Effector memory CD4-positive, alpha-beta T cell (primary cell): ENCODE measurements around the gene WWTR1.

Source experiments
- DNase-seq, 3 donors: peaks; one replicate each; pipeline ENCODE4 v3.0.0-alpha.2; 2020
- H3K27ac ChIP-seq: 2 replicates; pipeline ENCODE4 v1.7.0; 2013; ENCODE audit warnings: mild to moderate bottlenecking, low read length, moderate library complexity; ENCODE audit not compliant: insufficient read depth, poor library complexity, severe bottlenecking
- H3K27me3 ChIP-seq: replicated peaks from 2 replicates; pipeline ENCODE4 v1.7.0; 2013; ENCODE audit warnings: mild to moderate bottlenecking, low read length; ENCODE audit not compliant: insufficient read depth, control insufficient read depth, poor library complexity, severe bottlenecking
- H3K36me3 ChIP-seq: 2 replicates; pipeline ENCODE4 v1.7.0; 2013; ENCODE audit warnings: mild to moderate bottlenecking, low read length, moderate library complexity; ENCODE audit not compliant: control insufficient read depth, insufficient read depth
- H3K4me1 ChIP-seq: 2 replicates; pipeline ENCODE4 v1.7.0; 2013; ENCODE audit warnings: low read length, mild to moderate bottlenecking; ENCODE audit not compliant: control insufficient read depth, insufficient read depth, poor library complexity, severe bottlenecking
- H3K4me3 ChIP-seq: 2 replicates; pipeline ENCODE4 v1.7.0; 2013; ENCODE audit warnings: low read length, low read depth, mild to moderate bottlenecking; ENCODE audit not compliant: insufficient read depth, poor library complexity, severe bottlenecking
- H3K9me3 ChIP-seq: 2 replicates; pipeline ENCODE4 v1.7.0; 2013; ENCODE audit warnings: mild to moderate bottlenecking, low read length, moderate library complexity; ENCODE audit not compliant: control insufficient read depth

WWTR1 gene

DNA sequence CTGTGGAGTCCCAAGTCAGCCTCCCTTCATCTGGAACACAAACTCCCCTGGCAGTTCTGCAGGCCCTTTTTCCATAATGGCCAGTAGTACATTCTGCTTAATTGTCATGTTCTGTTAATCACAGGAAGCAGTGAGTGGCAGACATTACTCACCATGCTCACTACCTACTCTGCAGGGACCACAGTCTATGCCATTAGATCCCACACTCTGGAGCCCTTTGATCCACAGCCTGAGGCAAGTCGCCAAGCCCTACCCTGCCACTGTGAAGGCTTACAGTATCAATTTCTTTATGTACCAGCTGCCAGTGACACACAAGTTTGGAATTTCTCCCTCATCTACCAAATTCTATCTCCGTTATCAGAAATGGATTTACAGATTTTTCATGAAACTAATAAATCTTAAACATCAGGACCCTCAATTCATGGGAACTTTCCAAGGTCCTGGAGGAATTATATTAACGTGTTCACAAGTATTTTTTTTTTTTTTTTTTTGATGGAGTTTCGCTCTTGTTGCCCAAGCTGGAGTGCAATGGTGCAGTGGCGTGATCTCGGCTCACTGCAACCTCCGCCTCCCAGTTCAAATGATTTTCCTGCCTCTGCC is 20.6 kb upstream of the WWTR1 start:
- Histone ChIP-seq H3K27ac (no peak overlapping the region), H3K9me3 (no peaks in the 10 kb centered on the region)

DNA sequence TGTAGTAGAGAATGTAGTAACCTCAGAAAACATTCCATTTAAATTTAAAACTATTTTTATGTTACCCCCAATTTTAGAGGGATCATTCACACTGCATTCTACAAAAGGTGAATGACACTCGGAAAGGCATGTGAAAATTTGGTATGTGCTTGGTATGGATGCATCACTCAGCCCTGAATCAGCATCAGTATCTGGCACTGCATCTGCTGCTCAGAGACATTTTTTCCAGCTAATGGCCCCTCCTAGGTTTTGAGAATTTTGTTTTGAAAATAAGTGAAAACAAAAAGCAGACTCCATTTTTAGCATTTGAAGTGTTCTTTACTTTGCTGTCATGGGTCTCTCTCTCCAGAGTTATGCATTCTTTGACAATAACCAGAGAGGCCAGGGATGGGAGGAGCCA is 15.6 kb upstream of the WWTR1 start:
- Histone ChIP-seq H3K9me3 (no peaks in the 10 kb centered on the region), H3K4me1 (no peaks in the 10 kb centered on the region), H3K4me3 (no peak overlapping the region), H3K27ac (no peak overlapping the region), H3K36me3 (no peaks in the 10 kb centered on the region), H3K27me3 (no peaks in the 10 kb centered on the region)
- no peak for DNase-seq

More for the DNA sequence above, 20.6 kb upstream of the WWTR1 start:
- Histone ChIP-seq H3K4me1 (no peaks in the 10 kb centered on the region), H3K36me3 (no peaks in the 10 kb centered on the region), H3K4me3 (no peak overlapping the region), H3K27me3 (no peaks in the 10 kb centered on the region)
- DNase-seq: no peak

DNA sequence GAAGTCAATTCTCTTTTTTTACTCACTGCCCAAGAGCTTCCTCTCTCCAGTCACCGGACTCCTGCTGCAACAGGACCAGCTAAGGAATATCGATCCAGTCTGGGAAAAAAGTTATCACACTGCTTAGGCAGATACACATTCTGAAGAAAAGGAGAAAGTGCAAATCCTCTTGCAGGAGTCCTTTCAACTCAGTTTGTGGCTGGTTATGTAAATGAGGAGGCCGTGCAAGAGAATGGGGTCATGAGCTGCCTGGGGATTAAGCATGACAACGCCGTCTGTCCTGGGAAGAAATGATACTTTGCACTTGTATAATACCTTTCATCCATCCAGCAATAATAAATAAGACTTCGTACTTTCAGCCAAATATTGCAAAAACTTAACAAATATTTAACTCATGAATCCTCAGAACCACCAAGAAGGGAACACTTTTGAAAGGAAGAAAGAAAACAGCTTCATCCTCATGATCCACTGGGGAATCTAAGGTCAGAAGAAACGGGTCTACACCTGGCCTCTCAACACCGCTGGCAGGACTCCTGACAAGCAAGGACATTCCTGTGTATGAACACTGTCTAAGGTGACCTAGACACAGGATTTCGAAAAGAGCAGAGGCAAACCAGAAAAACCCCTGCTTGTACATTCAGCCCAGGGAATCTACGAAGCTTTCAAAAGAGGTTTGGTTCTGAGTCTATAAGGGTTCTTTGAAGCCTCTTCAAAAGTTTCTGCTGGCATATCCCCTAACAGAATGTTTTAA is 13.1 kb upstream of the WWTR1 start:
- Histone ChIP-seq H3K4me1 (no peaks in the 10 kb centered on the region), H3K4me3 (no peak overlapping the region), H3K27ac (no peak overlapping the region), H3K27me3 (no peaks in the 10 kb centered on the region), H3K36me3 (no peaks in the 10 kb centered on the region), H3K9me3 (no peaks in the 10 kb centered on the region)
- DNase-seq: no peak

DNA sequence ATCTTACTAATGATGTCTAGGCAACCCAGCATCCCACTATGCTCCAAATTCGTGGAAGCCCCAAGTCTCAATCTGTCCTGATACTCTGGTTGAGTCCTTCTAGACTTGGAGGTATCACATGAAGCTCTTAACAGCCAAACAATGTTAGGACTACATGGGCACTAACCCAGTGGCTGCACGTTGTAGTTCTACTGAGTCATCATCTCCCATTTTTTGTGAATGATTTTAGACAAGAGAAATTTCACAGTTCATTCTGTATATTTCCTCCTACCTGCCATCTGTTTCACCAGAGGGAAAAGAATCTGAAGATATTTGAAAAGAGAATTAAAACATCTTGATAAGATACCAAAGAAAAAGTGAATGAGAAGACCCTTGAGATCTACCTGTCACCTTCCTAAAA is 9.8 kb upstream of the WWTR1 start:
- H3K9me3 ChIP-seq: no peaks in the 10 kb centered on the region

DNA sequence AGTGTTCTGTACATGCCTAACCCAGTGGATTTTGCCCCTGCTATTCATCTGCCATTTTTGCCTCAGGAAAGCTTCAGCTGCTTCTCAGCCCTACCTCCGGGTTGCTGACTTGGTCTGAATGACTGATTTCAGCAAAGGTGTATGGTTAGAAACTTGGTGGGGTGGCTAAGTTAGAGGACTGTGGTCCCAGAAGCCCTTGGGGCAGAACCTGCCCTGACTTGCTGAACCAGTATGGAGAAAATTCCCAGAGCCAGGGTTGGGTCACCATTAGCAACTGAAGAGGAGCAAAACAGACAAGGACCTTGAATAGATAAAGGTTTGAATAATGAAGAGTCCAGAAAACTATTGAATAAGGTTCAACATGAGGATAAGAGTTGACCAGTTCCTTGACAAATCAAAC is 6.1 kb upstream of the WWTR1 start:
- DNase-seq: no peak
- Histone ChIP-seq H3K27me3 (no peaks in the 10 kb centered on the region), H3K4me1 (no peaks in the 10 kb centered on the region)

More for the DNA sequence above, 9.8 kb upstream of the WWTR1 start:
- Histone ChIP-seq H3K36me3 (no peaks in the 10 kb centered on the region), H3K4me3 (no peak overlapping the region), H3K27ac (no peak overlapping the region), H3K27me3 (no peaks in the 10 kb centered on the region), H3K4me1 (no peaks in the 10 kb centered on the region)
- no peak for DNase-seq

DNA sequence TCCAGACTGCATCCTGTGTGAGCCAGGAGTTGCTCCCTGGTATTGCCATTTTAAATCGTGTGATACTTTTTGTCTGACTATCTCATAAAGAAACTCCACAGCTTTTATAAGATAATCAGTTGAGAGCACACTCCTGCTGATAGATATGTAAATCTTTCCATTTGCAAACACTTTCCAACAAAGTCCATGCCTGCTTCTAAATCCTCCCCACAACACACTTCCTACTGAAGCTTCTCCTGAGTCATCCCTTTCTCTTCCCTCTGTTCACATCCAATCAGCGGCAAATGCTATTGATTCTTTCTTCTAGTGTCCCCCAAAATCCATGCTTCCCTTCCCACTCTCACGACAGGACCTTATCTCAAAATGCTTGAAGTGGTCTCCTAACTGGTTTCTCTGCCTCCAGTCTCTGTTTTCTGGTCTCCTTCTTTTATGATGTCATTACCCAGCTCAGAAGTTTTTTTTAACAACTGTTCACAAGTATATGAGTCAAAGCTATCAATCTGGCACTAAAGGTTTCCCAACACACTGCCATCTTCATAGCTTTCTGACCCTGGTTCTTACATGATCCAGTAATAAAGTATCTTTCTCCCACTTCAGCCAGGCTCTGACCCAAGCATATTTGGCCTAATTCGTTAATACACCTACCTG is 4.5 kb upstream of the WWTR1 start:
- DNase-seq: no peak
- H3K27ac ChIP-seq: no peak overlapping the region
- H3K9me3 ChIP-seq: no peaks in the 10 kb centered on the region
- H3K36me3 ChIP-seq: no peaks in the 10 kb centered on the region
- H3K27me3 ChIP-seq: no peaks in the 10 kb centered on the region
- peaks cover 2% of the 10 kb centered on the region for H3K4me1 ChIP-seq
- no peak overlapping the region for H3K4me3 ChIP-seq

More for the DNA sequence above, 6.1 kb upstream of the WWTR1 start:
- no peak overlapping the region for H3K4me3 ChIP-seq
- no peaks in the 10 kb centered on the region for H3K36me3 ChIP-seq
- H3K27ac ChIP-seq: no peak overlapping the region
- no peaks in the 10 kb centered on the region for H3K9me3 ChIP-seq

DNA sequence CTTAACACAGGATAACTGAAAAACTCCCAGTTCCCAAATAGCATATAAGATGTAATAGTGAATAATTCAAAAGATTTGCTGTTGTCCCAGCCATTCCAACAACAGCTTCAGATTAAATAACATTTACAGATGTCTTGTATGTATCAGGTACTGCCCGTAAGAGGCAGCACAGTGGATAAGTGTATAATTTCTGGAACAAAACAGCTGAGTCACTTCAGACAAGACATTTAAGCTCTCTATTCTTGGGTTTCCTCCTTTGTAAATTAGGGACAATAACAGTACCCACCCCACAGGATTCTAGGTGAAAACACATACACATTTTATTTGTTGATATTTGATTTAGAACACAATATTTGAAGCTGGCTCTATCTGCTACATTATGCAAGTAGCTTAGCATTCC is 2.6 kb upstream of the WWTR1 start:
- H3K9me3 ChIP-seq: no peaks in the 10 kb centered on the region
- H3K4me1 ChIP-seq: peaks cover 7% of the 10 kb centered on the region
- no peaks in the 10 kb centered on the region for H3K36me3 ChIP-seq
- no peak overlapping the region for H3K4me3 ChIP-seq
- no peak for DNase-seq
- no peaks in the 10 kb centered on the region for H3K27me3 ChIP-seq
- H3K27ac ChIP-seq: no peak overlapping the region

DNA sequence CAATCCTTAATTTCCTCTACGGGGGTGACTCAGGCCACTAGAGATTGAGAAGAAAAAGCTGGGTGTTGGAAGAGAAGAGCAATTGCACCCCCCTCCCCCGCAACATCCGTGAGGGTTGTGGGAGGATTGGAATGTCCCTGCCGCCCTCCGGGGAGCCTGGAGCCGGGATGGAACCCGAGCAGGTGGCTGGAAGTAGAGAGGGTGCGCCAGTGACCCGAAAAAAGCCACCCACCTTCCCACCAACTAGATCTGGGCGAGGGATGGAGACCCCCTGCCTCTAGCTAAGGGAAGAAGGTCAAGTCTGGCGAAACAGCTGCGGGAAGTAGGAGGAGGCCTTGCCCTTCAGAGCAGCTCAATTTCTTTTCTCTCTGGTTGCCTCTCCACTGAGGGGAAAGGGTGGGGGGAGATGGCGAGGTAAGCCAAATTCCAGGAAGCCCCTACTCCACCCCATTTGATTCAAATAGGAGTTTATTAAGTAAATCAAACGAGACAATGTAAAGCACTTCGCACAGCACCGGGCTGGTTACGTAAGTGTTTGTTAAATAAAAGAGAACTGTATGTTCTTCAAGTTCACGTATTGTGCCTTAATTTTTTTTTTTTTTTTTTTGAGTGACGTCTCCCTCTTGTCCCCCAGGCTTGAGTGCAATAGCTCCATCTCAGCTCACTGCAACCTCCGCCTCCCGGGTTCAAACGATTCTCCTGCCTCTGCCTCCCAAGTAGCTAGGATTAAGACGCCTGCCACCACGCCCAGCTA is 1.1 kb upstream of the WWTR1 start:
- H3K27me3 ChIP-seq: no peaks in the 10 kb centered on the region
- peaks cover 7% of the 10 kb centered on the region for H3K4me1 ChIP-seq
- H3K9me3 ChIP-seq: no peaks in the 10 kb centered on the region
- H3K27ac ChIP-seq: no peak overlapping the region
- no peaks in the 10 kb centered on the region for H3K36me3 ChIP-seq
- peak overlapping the region; percentile 69 for H3K4me3 ChIP-seq
- DNase-seq: no peak

DNA sequence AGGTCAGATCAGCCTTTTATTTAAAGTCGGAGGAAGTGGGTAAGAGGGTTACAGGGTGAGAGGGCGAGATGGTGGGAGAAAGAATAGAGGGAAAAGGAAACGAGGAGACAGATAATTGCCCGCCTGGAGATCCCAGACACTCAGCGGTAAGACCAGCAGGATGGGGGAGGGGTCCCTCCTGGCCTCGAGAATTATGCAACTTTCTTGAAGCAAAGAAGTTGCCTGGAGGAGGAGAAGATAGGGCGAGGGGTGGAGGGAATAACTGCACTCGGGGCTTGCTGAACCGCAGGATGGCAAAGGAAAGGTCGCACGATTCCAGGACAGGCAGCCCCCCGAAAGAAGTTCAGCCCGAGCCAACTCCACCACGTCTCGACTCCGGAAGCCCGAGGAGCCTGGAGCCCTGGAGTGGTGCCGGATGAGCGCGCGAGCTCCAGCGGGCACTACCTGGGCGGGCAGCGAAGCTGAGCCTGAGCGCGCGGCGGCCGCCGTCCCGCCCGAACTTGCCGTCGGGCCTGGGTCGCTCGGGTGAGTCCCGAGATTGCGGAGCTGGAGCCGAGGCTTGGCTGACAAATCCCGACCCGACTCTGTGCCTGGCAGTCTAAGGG is 402 bp downstream of the WWTR1 start:
- Histone ChIP-seq H3K36me3 (no peaks in the 10 kb centered on the region), H3K9me3 (no peaks in the 10 kb centered on the region), H3K4me3 (peak overlapping the region; percentile 69), H3K27ac (no peak overlapping the region), H3K4me1 (peaks cover 7% of the 10 kb centered on the region), H3K27me3 (no peaks in the 10 kb centered on the region)
- no peak for DNase-seq
